Left kidney (tissue), 2 donors: Measurements from ENCODE around the gene SLC22A17. TPM values are rescaled to one million over a fixed set of nuclear protein-coding genes. Genes with fewer than 3 reads are reported as not detected.
"Not testable (repeated sequence)": the region's sequence is repeated elsewhere in the genome, so short reads cannot be mapped to it uniquely, and the experiment has no call there.

Source experiments
- DNase-seq: peaks from one replicate; pipeline ENCODE4 v3.0.0-alpha.2; 2013
- polyA plus RNA-seq: library from polyadenylated mRNA; unstranded; fragments of 120-200 nt; gene quantifications from one replicate; pipeline ENCODE4 v1.2.1, GENCODE V29; 2013; ENCODE audit not compliant: insufficient read length

The SLC22A17 gene
- polyA plus RNA-seq, 1 donor = 62.4 TPM

- DNase-seq = no peak
Observed at GRCh38 chr14:23345987-23346692, 6.5 kb downstream of the SLC22A17 start.

GRCh38 chr14:23344481-23344880, 8.2 kb downstream of the SLC22A17 start:
- no peak for DNase-seq

- no peak for DNase-seq
Observed at GRCh38 chr14:23339506-23340268, 13.0 kb downstream of the SLC22A17 start.

- no peak for DNase-seq
Observed at GRCh38 chr14:23335623-23336022, 17.1 kb downstream of the SLC22A17 start.

- peak; percentile 80 for DNase-seq
Observed at GRCh38 chr14:23327947-23328744, 24.5 kb downstream of the SLC22A17 start.

GRCh38 chr14:23326491-23327332, 26.0 kb downstream of the SLC22A17 start:
- no peak for DNase-seq

- DNase-seq = not testable (repeated sequence)
Observed at GRCh38 chr14:23325746-23326145, 26.9 kb downstream of the SLC22A17 start.

- no peak for DNase-seq
Observed at GRCh38 chr14:23324993-23325392, 27.7 kb downstream of the SLC22A17 start.

GRCh38 chr14:23324455-23324846, 28.2 kb downstream of the SLC22A17 start:
- DNase-seq = no peak

- no peak for DNase-seq
Observed at GRCh38 chr14:23323838-23324454, 28.7 kb downstream of the SLC22A17 start.

GRCh38 chr14:23322568-23323517, 29.8 kb downstream of the SLC22A17 start:
- no peak for DNase-seq

GRCh38 chr14:23321572-23322547, 30.8 kb downstream of the SLC22A17 start:
- DNase-seq = peak; percentile 33

- DNase-seq = peak; percentile 100
Observed at GRCh38 chr14:23320584-23321571, 31.8 kb downstream of the SLC22A17 start, which contains the start of gene PABPN1. TSS of gene PABPN1 (plus strand) at chr14:23321457. CDS start at chr14:23321470, 13 bp downstream.

- no peak for DNase-seq
Observed at GRCh38 chr14:23319746-23320583, 32.7 kb downstream of the SLC22A17 start.

GRCh38 chr14:23316300-23316699, 36.4 kb downstream of the SLC22A17 start:
- DNase-seq = no peak

- no peak for DNase-seq
Observed at GRCh38 chr14:23310546-23310945, 42.1 kb downstream of the SLC22A17 start.
